GM19238 (cell line): ENCODE data around the gene OR52J3.

ENCODE experiments used
- DNase-seq: peaks from one replicate; pipeline ENCODE4 v3.0.0; 2011; ENCODE audit warnings: low spot score; ENCODE audit not compliant: insufficient read length

The OR52J3 gene

DNA sequence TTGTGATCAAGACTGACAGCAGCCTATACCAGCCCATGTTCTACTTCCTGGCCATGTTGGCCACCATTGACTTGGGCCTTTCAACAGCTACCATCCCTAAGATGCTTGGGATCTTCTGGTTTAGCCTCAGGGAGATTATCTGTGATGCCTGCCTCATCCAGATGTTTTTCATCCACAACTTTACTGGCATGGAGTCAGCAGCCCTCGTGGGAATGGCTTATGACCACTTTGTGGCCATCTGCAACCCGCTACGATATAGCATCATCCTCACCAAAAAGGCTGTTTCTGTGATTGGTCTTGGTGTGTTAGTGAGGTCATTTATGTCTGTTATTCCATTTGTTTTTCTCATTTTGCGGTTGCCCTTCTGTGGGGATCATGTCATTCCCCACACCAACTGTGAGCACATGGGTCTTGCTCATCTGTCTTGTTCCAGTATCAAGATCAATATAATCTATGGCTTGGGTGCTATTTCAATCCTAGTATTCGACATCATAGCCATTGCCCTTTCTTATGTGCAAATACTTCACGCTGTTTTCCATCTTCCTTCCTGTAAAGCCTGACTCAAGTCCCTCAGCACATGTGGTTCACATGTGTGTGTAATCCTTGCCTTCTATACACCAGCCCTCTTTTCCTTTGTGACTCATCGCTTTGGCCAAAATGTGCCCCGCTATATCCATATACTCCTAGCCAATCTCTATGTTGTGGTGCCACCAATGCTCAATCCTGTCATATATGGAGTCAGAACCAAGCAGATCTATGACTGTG lies 46.7 kb downstream of the OR52J3 start:
- DNase-seq = no peak

DNA sequence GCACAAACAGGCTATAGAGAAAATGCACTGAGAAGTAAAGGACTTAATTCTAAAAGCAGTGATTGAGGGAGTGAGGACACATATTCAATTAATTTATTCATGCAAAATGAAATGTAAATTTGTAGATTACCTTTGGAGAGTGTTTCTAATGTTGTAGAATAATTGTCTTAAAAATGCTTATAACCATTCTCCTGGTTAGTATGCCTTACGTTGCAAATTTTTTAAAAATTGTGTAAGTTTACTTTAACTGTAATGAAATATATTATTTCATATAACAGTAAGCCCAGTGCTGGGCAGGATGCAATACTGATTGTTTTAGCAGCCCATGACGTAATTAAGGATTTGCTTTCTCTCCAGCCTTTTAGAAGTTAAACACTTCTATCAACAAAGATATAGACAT lies 49.7 kb downstream of the OR52J3 start:
- DNase-seq = no peak
